Stomach (tissue), 4 donors: ENCODE measurements around the gene CCR3.

Source experiments
- POLR2A ChIP-seq, 4 donors: fragments of 450-650 bp; IDR thresholded peaks; one replicate each; pipeline ENCODE4 v1.6.1; 2016; ENCODE audit warnings: antibody characterized with exemption in 4 of 4, control low read depth in 2 of 4, mild to moderate bottlenecking in 1 of 4, moderate library complexity in 1 of 4
- POLR2AphosphoS5 ChIP-seq, 3 donors: sonication (generic); formaldehyde crosslinking; IDR thresholded peaks; one replicate each; pipeline ENCODE4 v1.6.1; 2016; ENCODE audit warnings: antibody characterized with exemption in 3 of 3
- TF ChIP-seq, protein P1 (sequence below), 7 experiments: fragments of 450-650 bp in 4 of 7; fragments of 200-600 bp in 3 of 7; sonication (generic) in 3 of 7; IDR thresholded peaks; one replicate each; pipeline ENCODE4 v1.5.1; 2016 to 2019; ENCODE audit warnings: antibody characterized with exemption in 7 of 7, control low read depth in 2 of 7, mild to moderate bottlenecking in 1 of 7

GRCh38 chr3:46278816-46279672, 36.8 kb downstream of the CCR3 start:
- TF ChIP-seq POLR2A (IDR thresholded peaks at IDR 0.05), result no peak
- TF ChIP-seq, protein P1, sequence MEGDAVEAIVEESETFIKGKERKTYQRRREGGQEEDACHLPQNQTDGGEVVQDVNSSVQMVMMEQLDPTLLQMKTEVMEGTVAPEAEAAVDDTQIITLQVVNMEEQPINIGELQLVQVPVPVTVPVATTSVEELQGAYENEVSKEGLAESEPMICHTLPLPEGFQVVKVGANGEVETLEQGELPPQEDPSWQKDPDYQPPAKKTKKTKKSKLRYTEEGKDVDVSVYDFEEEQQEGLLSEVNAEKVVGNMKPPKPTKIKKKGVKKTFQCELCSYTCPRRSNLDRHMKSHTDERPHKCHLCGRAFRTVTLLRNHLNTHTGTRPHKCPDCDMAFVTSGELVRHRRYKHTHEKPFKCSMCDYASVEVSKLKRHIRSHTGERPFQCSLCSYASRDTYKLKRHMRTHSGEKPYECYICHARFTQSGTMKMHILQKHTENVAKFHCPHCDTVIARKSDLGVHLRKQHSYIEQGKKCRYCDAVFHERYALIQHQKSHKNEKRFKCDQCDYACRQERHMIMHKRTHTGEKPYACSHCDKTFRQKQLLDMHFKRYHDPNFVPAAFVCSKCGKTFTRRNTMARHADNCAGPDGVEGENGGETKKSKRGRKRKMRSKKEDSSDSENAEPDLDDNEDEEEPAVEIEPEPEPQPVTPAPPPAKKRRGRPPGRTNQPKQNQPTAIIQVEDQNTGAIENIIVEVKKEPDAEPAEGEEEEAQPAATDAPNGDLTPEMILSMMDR (IDR thresholded peaks at IDR 0.05), result no peak
- no peak for TF ChIP-seq POLR2AphosphoS5 (IDR thresholded peaks at IDR 0.05)
